H1 (cell line): ENCODE data around the gene HDAC11.

Experiments used
- CTCF ChIP-seq, 3 experiments: IDR thresholded peaks; 1 replicate in 2 of 3; 2 replicates in 1 of 3; pipeline versions ENCODE4 v1.5.1 to v1.6.1; 2011; ENCODE audit warnings: low read length in 3 of 3, mild to moderate bottlenecking in 3 of 3, inconsistent platforms in 2 of 3, low read depth in 1 of 3, moderate library complexity in 1 of 3; ENCODE audit not compliant: insufficient read depth in 1 of 3; ENCODE audit errors: control extremely low read depth in 1 of 3
- EP300 ChIP-seq, 2 experiments: IDR thresholded peaks; 1 replicate in 1 of 2; 2 replicates in 1 of 2; pipeline ENCODE4 v1.6.1; 2011 to 2012; ENCODE audit warnings: low read depth in 2 of 2, low read length in 2 of 2, mild to moderate bottlenecking in 2 of 2, borderline replicate concordance in 1 of 2, inconsistent platforms in 1 of 2, moderate library complexity in 1 of 2
- KDM1A ChIP-seq: fragments of 200-600, 300-600 bp; sonication (generic); IDR thresholded peaks from 2 replicates; pipeline ENCODE4 v1.7.1; 2016; ENCODE audit warnings: mild to moderate bottlenecking, low read length, borderline replicate concordance
- RAD21 ChIP-seq, 2 experiments: IDR thresholded peaks in 1 of 2; conservative IDR thresholded peaks in 1 of 2; 2 replicates each; pipeline ENCODE4 v1.6.1; 2011; ENCODE audit warnings: low read depth in 2 of 2, low read length in 2 of 2, improper control_type of control experiment in 1 of 2, inconsistent platforms in 1 of 2, mild to moderate bottlenecking in 1 of 2, moderate library complexity in 1 of 2
- SP1 ChIP-seq: IDR thresholded peaks from 2 replicates; pipeline ENCODE4 v1.6.1; 2011; ENCODE audit warnings: low read depth, low read length
- SP4 ChIP-seq: IDR thresholded peaks from 2 replicates; pipeline ENCODE4 v1.6.1; 2012; ENCODE audit warnings: low read length, inconsistent platforms

GRCh38 chr3:13466781-13467180, 13.3 kb upstream of the HDAC11 start:
- TF ChIP-seq SP1 (no peak), EP300 (IDR thresholded peaks at IDR 0.05; ENCODE audit: borderline replicate concordance in 1 of 2, low read depth in 2 of 2, low read length in 2 of 2) (no peak), CTCF (IDR thresholded peaks at IDR 0.05; ENCODE audit: control extremely low read depth in 1 of 3, insufficient read depth in 1 of 3, low read depth in 1 of 3, low read length in 3 of 3) (no peak), SP4 (no peak), RAD21 (IDR thresholded peaks at IDR 0.05 in 1 of 2, conservative IDR thresholded peaks at IDR 0.05 in 1 of 2; ENCODE audit: low read depth in 2 of 2, low read length in 2 of 2) (no peak), KDM1A (no peak)
